ENCODE results near the gene CHMP3. TPM values are rescaled to one million over a fixed set of nuclear protein-coding genes. Genes with fewer than 3 reads are reported as not detected.

The CHMP3 gene
- total RNA-seq, 1 experiment from 2014 or later, result 129 TPM

DNA sequence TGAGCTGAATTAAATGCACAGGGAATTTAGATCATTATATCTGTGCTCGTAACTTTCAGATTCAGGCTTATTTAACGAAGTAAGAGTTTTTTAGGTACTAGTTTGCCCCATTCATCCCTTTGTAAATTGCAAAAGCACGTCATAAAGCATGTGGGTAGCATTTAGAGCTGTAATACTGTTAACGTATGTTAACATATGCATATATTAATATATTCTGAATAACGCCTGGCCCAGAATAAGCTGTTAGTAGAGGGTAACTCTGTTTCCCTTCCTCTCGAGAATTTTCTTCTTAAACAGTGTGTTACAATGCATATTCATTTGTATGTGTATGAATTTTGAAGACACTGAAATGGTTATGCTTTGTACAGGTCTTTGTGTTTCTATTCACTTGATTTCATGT lies 91.6 kb downstream of the CHMP3 start:
- in situ Hi-C loops (cut with HindIII; ENCODE audit: low pct_unique_long_range_greater_than_20kb, low sequenced_read_pairs) (no loop called here), intact Hi-C loops (cut with micrococcal nuclease; ENCODE audit: unreplicated experiment) (no loop called here)
- Histone ChIP-seq H3K27ac (ENCODE audit: low read length) (no peak overlapping the region), H3K4me3 (ENCODE audit: low read depth in 2 of 2, low read length in 2 of 2) (no peak overlapping the region), H3K4me1 (ENCODE audit: control insufficient read depth, insufficient read depth, low read length) (no peaks in the 10 kb centered on the region), H3K9me3 (ENCODE audit: control insufficient read depth, insufficient read depth, low read depth, low read length) (no peaks in the 10 kb centered on the region), H3K36me3 (ENCODE audit: control insufficient read depth, insufficient read depth, low read length) (peaks cover 25% of the 10 kb centered on the region), H3K27me3 (ENCODE audit: control insufficient read depth, insufficient read depth, low read length) (no peaks in the 10 kb centered on the region)
- no peak for DNase-seq (ENCODE audit: low read depth, low spot score)
- TF ChIP-seq TCF7L2 (IDR thresholded peaks at IDR 0.05; ENCODE audit: low read depth, low read length), result no peak
- TF ChIP-seq POLR2AphosphoS5 (IDR thresholded peaks at IDR 0.05; ENCODE audit: low read depth, low read length), result no peak
- TF ChIP-seq, protein P1, sequence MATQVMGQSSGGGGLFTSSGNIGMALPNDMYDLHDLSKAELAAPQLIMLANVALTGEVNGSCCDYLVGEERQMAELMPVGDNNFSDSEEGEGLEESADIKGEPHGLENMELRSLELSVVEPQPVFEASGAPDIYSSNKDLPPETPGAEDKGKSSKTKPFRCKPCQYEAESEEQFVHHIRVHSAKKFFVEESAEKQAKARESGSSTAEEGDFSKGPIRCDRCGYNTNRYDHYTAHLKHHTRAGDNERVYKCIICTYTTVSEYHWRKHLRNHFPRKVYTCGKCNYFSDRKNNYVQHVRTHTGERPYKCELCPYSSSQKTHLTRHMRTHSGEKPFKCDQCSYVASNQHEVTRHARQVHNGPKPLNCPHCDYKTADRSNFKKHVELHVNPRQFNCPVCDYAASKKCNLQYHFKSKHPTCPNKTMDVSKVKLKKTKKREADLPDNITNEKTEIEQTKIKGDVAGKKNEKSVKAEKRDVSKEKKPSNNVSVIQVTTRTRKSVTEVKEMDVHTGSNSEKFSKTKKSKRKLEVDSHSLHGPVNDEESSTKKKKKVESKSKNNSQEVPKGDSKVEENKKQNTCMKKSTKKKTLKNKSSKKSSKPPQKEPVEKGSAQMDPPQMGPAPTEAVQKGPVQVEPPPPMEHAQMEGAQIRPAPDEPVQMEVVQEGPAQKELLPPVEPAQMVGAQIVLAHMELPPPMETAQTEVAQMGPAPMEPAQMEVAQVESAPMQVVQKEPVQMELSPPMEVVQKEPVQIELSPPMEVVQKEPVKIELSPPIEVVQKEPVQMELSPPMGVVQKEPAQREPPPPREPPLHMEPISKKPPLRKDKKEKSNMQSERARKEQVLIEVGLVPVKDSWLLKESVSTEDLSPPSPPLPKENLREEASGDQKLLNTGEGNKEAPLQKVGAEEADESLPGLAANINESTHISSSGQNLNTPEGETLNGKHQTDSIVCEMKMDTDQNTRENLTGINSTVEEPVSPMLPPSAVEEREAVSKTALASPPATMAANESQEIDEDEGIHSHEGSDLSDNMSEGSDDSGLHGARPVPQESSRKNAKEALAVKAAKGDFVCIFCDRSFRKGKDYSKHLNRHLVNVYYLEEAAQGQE (IDR thresholded peaks at IDR 0.05; ENCODE audit: insufficient read depth in 1 of 2, low read depth in 2 of 2, low read length in 1 of 2), result no peak
- TF ChIP-seq, protein P2, sequence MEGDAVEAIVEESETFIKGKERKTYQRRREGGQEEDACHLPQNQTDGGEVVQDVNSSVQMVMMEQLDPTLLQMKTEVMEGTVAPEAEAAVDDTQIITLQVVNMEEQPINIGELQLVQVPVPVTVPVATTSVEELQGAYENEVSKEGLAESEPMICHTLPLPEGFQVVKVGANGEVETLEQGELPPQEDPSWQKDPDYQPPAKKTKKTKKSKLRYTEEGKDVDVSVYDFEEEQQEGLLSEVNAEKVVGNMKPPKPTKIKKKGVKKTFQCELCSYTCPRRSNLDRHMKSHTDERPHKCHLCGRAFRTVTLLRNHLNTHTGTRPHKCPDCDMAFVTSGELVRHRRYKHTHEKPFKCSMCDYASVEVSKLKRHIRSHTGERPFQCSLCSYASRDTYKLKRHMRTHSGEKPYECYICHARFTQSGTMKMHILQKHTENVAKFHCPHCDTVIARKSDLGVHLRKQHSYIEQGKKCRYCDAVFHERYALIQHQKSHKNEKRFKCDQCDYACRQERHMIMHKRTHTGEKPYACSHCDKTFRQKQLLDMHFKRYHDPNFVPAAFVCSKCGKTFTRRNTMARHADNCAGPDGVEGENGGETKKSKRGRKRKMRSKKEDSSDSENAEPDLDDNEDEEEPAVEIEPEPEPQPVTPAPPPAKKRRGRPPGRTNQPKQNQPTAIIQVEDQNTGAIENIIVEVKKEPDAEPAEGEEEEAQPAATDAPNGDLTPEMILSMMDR (IDR thresholded peaks at IDR 0.05), result no peak
- TF ChIP-seq SIN3A (IDR thresholded peaks at IDR 0.05; ENCODE audit: borderline replicate concordance, insufficient read depth, low read depth, low read length), result no peak
- ChIA-PET CTCF (no interaction called here), POLR2A (no interaction called here)
- BruUV-seq (replicated peaks), result no TSS peak
- no peak for ATAC-seq

DNA sequence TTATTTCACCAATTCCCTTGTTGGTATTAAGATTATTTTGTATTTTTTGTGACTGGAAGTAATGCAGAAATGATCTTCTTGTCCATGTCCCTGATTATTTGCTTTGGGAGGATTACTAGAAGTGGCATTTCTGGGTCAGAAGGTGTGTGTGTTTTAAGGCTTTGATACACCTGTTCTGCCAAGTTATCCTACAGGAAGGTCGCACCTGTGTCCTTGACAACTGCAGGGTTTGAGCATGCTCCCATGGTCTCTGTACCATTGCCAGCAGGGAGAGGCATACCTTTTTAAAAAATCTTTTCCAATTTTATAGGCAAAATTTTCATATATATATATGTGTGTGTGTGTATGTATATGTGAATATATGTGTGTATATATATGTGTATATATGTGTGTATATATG lies 92.4 kb downstream of the CHMP3 start:
- intact Hi-C loops (cut with micrococcal nuclease; ENCODE audit: unreplicated experiment) (no loop called here), in situ Hi-C loops (cut with HindIII; ENCODE audit: low pct_unique_long_range_greater_than_20kb, low sequenced_read_pairs) (no loop called here)
- TF ChIP-seq TCF7L2 (IDR thresholded peaks at IDR 0.05; ENCODE audit: low read depth, low read length), result no peak
- TF ChIP-seq, protein P1 (IDR thresholded peaks at IDR 0.05; ENCODE audit: insufficient read depth in 1 of 2, low read depth in 2 of 2, low read length in 1 of 2), result no peak
- TF ChIP-seq POLR2AphosphoS5 (IDR thresholded peaks at IDR 0.05; ENCODE audit: low read depth, low read length), result no peak
- TF ChIP-seq, protein P2 (IDR thresholded peaks at IDR 0.05), result no peak
- no peak for TF ChIP-seq SIN3A (IDR thresholded peaks at IDR 0.05; ENCODE audit: borderline replicate concordance, insufficient read depth, low read depth, low read length)
- Histone ChIP-seq H3K4me1 (ENCODE audit: control insufficient read depth, insufficient read depth, low read length) (no peaks in the 10 kb centered on the region), H3K9me3 (ENCODE audit: control insufficient read depth, insufficient read depth, low read depth, low read length) (no peaks in the 10 kb centered on the region), H3K36me3 (ENCODE audit: control insufficient read depth, insufficient read depth, low read length) (peaks cover 32% of the 10 kb centered on the region), H3K27me3 (ENCODE audit: control insufficient read depth, insufficient read depth, low read length) (no peaks in the 10 kb centered on the region), H3K4me3 (ENCODE audit: low read depth in 2 of 2, low read length in 2 of 2) (no peak overlapping the region), H3K27ac (ENCODE audit: low read length) (no peak overlapping the region)
- BruUV-seq (replicated peaks), result no TSS peak
- ATAC-seq (no peak), DNase-seq (ENCODE audit: low read depth, low spot score) (no peak)
- CTCF ChIA-PET, result no interaction called here
- POLR2A ChIA-PET, result no interaction called here

All from Panc1 (cell line).